Cardiac fibroblast (primary cell): ENCODE data around the gene RASA3.
"Not testable (repeated sequence)": the region's sequence is repeated elsewhere in the genome, so short reads cannot be mapped to it uniquely, and the experiment has no call there.

Experiments used
- DNase-seq, 2 donors: peaks; one replicate each; pipeline versions ENCODE4 v3.0.0 to v3.0.0-alpha.2; 2010; ENCODE audit warnings: low read depth in 2 of 2
- H3K4me3 ChIP-seq, 2 donors: replicated peaks in 1 of 2; 1 replicate in 1 of 2; 2 replicates in 1 of 2; pipeline ENCODE4 v1.5.1; 2011; ENCODE audit warnings: low read depth in 2 of 2, low read length in 2 of 2, mild to moderate bottlenecking in 2 of 2, moderate library complexity in 1 of 2
- TF ChIP-seq, protein P1 (sequence below): IDR thresholded peaks from one replicate; pipeline ENCODE4 v1.5.1; 2011; ENCODE audit warnings: low read depth, mild to moderate bottlenecking, low read length, inconsistent platforms

Gene RASA3

GRCh38 chr13:114106991-114107685, 25.3 kb downstream of the RASA3 start:
- TF ChIP-seq, protein P1, sequence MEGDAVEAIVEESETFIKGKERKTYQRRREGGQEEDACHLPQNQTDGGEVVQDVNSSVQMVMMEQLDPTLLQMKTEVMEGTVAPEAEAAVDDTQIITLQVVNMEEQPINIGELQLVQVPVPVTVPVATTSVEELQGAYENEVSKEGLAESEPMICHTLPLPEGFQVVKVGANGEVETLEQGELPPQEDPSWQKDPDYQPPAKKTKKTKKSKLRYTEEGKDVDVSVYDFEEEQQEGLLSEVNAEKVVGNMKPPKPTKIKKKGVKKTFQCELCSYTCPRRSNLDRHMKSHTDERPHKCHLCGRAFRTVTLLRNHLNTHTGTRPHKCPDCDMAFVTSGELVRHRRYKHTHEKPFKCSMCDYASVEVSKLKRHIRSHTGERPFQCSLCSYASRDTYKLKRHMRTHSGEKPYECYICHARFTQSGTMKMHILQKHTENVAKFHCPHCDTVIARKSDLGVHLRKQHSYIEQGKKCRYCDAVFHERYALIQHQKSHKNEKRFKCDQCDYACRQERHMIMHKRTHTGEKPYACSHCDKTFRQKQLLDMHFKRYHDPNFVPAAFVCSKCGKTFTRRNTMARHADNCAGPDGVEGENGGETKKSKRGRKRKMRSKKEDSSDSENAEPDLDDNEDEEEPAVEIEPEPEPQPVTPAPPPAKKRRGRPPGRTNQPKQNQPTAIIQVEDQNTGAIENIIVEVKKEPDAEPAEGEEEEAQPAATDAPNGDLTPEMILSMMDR: no peak

GRCh38 chr13:114106526-114106925, 25.9 kb downstream of the RASA3 start:
- TF ChIP-seq, protein P1: no peak
- DNase-seq: no peak

More at GRCh38 chr13:114106991-114107685, 25.3 kb downstream of the RASA3 start:
- no peak for DNase-seq
- no peak overlapping the region for H3K4me3 ChIP-seq

DNA sequence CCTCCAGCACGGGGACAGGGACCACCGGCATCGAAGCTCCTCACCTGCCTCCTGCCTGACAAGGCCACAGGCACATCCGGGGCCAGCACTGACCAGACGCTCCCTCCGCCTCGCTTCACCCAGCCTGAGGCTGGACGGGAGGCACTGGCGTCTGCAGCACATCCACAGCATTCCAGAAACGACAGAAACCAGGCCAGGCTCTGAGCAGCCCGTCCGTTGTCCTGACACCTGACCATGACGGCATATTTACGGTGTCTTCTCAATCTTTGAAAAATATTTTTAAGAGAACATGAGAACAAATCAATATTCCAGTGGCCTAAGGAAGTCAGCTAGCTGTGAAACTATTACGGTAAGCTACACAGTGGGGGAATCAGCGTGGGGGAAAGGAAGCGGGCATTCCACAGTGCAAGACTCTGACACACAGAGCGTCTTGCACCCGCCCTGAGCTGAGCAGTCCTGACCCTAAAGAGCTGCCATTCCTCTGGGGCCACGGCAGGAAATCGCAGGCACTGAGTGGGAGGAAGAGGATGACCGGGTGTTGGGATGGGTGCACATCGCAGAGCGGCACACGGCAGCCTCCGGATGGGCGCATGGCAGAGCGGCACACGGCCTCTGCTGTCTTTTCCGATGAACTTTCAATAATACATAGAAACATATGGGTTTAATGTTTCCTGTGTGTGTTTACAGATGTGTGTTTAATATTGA, 26.8 kb downstream of the RASA3 start:
- TF ChIP-seq, protein P1: no peak
- no peak for DNase-seq
- H3K4me3 ChIP-seq: no peak overlapping the region

More at GRCh38 chr13:114106526-114106925, 25.9 kb downstream of the RASA3 start:
- H3K4me3 ChIP-seq: no peak overlapping the region

DNA sequence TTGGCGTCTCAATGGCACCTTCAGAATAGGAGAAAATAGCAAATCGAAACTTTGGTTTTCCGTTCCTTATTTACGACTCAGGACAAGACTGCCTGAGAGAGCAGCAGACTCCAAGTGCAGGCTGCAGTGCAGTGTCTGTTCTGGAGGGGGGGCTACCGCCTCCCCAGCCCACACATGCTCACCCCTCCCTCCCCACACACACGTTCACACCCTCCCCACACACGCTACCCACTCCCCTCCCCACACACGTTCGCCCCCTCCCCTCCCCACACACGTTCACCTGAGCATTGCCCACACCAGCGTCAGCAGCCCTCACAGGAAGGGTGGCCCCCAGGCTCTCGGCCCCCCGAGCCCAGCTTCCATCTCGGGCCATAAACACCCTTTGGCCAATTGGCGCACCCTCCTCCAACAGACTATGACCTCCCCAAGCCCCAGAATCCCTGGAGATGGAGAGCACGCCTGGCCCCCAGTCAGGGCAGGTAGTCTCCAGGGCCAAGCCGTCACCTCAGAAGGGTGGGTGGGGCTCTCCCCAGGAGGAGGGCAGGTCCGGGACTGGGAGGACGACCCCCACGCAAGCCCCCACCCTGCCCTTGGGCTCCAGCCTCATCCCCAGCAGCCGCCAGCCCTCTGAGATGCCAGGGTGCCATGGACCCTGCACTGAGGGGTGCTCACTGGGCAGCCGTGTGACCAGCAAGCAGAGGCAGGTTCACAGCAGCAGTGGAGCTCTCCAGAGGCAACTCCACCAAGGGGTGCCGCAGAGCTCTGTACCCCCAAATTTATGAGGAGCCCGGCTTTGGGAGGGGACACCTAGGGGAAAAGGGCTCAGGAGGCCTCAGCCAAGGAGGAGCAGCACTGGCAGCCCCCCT, 27.5 kb downstream of the RASA3 start:
- TF ChIP-seq, protein P1: no peak
- H3K4me3 ChIP-seq: no peak overlapping the region
- no peak for DNase-seq

- no peak for DNase-seq
- no peak overlapping the region for H3K4me3 ChIP-seq
- TF ChIP-seq, protein P1: no peak
These were observed 28.4 kb downstream of the RASA3 start for GRCh38 chr13:114103801-114104654.

GRCh38 chr13:114103289-114103621, 29.2 kb downstream of the RASA3 start:
- not testable (repeated sequence) for H3K4me3 ChIP-seq, DNase-seq
